OCI-LY7 (cell line): ENCODE data around the gene CCDC85A.

Experiments
- EZH2phosphoT487 ChIP-seq: fragments of 200-600 bp; sonication (generic); IDR thresholded peaks from 2 replicates; pipeline ENCODE4 v1.6.1; 2018; ENCODE audit warnings: low read depth, borderline replicate concordance, mild to moderate bottlenecking, mixed run types, antibody characterized with exemption, low read length, moderate library complexity, mixed read lengths
- TF ChIP-seq, protein P1 (sequence below): fragments of 200-600 bp; sonication (generic); conservative IDR thresholded peaks from 2 replicates; pipeline ENCODE4 v1.5.1; 2014; ENCODE audit warnings: mild to moderate bottlenecking, antibody characterized with exemption, low read length, moderate library complexity, mixed read lengths

DNA sequence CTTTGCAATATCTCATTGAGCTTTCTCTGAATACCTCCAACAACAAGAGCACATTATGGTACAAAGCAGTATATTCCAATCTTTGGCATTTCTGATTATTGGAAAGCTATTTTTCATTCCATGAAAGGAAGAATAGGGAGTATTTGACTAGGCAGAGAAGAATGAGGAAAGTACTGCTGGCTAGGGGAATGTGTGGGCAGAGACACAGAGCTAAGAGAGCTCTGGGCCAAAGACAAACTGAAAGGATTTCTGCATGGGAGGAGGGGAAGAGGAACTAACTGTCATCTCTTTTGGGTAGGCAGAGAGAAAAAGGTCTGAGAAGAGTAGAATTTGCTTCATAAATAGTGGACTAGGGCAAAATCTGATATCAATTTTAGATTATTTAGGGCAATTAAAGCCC lies 150.8 kb downstream of the CCDC85A start:
- TF ChIP-seq, protein P1, sequence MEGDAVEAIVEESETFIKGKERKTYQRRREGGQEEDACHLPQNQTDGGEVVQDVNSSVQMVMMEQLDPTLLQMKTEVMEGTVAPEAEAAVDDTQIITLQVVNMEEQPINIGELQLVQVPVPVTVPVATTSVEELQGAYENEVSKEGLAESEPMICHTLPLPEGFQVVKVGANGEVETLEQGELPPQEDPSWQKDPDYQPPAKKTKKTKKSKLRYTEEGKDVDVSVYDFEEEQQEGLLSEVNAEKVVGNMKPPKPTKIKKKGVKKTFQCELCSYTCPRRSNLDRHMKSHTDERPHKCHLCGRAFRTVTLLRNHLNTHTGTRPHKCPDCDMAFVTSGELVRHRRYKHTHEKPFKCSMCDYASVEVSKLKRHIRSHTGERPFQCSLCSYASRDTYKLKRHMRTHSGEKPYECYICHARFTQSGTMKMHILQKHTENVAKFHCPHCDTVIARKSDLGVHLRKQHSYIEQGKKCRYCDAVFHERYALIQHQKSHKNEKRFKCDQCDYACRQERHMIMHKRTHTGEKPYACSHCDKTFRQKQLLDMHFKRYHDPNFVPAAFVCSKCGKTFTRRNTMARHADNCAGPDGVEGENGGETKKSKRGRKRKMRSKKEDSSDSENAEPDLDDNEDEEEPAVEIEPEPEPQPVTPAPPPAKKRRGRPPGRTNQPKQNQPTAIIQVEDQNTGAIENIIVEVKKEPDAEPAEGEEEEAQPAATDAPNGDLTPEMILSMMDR = no peak
- no peak for TF ChIP-seq EZH2phosphoT487
